ENCODE measurements around the gene NR5A1. TPM values are rescaled to one million over a fixed set of nuclear protein-coding genes. Genes with fewer than 3 reads are reported as not detected.

The NR5A1 gene
- total and polyA plus RNA-seq, 10 of the 15 experiments (the other 5 are each of a cell fraction or from before 2014, with no cell fraction given): 0.06 to 0.24 (median 0.08) TPM; not detected in 5

DNA sequence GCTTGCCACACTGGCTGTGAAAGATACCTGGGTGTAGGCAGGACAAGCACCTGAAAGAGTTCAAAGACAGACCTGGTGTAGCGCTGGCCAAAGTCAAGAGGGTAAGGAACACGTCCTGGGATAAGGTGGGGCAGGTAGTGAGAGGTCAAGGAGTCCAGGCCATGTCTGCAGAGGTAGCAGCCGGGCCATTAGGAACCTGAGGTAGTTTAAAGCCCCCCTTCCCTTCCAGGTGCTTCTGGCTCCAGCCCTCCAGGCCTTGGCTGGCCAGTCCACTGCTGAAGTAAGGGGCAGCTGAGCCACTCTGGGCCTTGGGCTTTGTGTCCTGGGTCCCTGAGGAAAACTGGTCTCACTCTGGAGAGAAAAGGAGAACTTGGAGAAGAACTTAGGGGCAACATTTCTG lies 13.9 kb upstream of the NR5A1 start (continued):
- TF ChIP-seq RUNX3 (IDR thresholded peaks at IDR 0.05; ENCODE audit: low read length) (no peak), KLF5 (IDR thresholded peaks at IDR 0.05; ENCODE audit: partially characterized antibody) (no peak), POU2F2 (IDR thresholded peaks at IDR 0.05; ENCODE audit: borderline replicate concordance, low read depth, low read length) (no peak), RCOR1 (conservative IDR thresholded peaks at IDR 0.05; ENCODE audit: low read depth, low read length) (no peak)
- TF ChIP-seq, protein P1, sequence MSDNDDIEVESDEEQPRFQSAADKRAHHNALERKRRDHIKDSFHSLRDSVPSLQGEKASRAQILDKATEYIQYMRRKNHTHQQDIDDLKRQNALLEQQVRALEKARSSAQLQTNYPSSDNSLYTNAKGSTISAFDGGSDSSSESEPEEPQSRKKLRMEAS (IDR thresholded peaks at IDR 0.05; ENCODE audit: low read depth, low read length): no peak

DNA sequence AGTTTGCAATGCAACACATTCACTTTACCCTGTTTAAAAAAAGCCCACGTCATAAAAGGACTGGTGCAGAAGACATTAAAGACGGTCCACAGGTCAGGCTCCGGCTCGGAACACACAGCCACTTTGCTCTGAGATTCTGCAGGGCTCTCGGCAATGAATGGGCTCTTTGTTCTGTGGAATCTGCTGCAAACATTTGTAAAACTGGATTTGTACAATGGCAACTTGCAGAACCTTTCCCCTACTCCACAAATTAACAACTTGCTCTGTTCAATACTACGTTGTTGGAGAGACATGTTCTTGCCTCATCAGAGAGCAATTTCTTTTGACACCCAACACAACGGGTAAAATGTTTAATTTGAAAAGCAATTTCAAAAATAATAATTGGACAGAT lies 13.0 kb upstream of the NR5A1 start:
- RAD21 ChIA-PET (ENCODE audit: unreplicated experiment): no interaction called here
- BruUV-seq (replicated peaks): no TSS peak
- POLR2A ChIA-PET: no interaction called here
- peaks cover 0 to 2% of the 10 kb centered on the region in 2 experiments; a peak in 2 of 4 replicates for H3K36me3 ChIP-seq (ENCODE audit: control insufficient read depth in 2 of 2, insufficient read depth in 2 of 2, low read length in 1 of 2)
- H2AFZ ChIP-seq (ENCODE audit: control insufficient read depth, low read depth, low read length): no peak overlapping the region
- FAIRE-seq (no peak), DNase-seq (ENCODE audit: low read depth, low spot score) (no peak), ATAC-seq (no peak)
- SMC1A ChIA-PET (ENCODE audit: uncharacterized antibody, unreplicated experiment): no interaction called here
- no peak overlapping the region for H3K9ac ChIP-seq (ENCODE audit: control insufficient read depth, insufficient read depth, low read length)
- H3K79me2 ChIP-seq (ENCODE audit: control insufficient read depth, insufficient read depth, low read length): no peaks in the 10 kb centered on the region
- TF ChIP-seq NFXL1 (IDR thresholded peaks at IDR 0.05; ENCODE audit: borderline replicate concordance): no peak
- TF ChIP-seq USF1 (IDR thresholded peaks at IDR 0.05; ENCODE audit: borderline replicate concordance, extremely low read length, insufficient read depth, low read depth, low read length): no peak
- no peak for TF ChIP-seq KDM1A (IDR thresholded peaks at IDR 0.05; ENCODE audit: borderline replicate concordance)
- TF ChIP-seq ZSCAN29 (IDR thresholded peaks at IDR 0.05): no peak
- TF ChIP-seq, protein P1 (IDR thresholded peaks at IDR 0.05; ENCODE audit: low read depth, low read length): no peak
- TF ChIP-seq NRF1 (conservative IDR thresholded peaks at IDR 0.05; ENCODE audit: low read depth, low read length): no peak
- TF ChIP-seq ZNF384 (IDR thresholded peaks at IDR 0.05; ENCODE audit: borderline replicate concordance, low read depth, low read length): no peak
- no peak for TF ChIP-seq IKZF2 (IDR thresholded peaks at IDR 0.05)
- TF ChIP-seq NR2C1 (IDR thresholded peaks at IDR 0.05): no peak
- TF ChIP-seq NFYB (IDR thresholded peaks at IDR 0.05; ENCODE audit: insufficient read depth, low read depth, low read length): no peak
- H3K4me3 ChIP-seq: no peak overlapping the region
- no peaks in the 10 kb centered on the region for H4K20me1 ChIP-seq (ENCODE audit: control insufficient read depth, insufficient read depth)
- no peak overlapping the region for H3K27ac ChIP-seq (ENCODE audit: control insufficient read depth, insufficient read depth)
- intact Hi-C loops (cut with micrococcal nuclease; ENCODE audit: unreplicated experiment): no loop called here
- in situ Hi-C loops (cut with MboI): no loop called here
- H3K27me3 ChIP-seq (replicated peaks in 1 of 2; ENCODE audit: control insufficient read depth in 2 of 2, insufficient read depth in 2 of 2, low read length in 1 of 2): no peaks in the 10 kb centered on the region
- H3K9me3 ChIP-seq (replicated peaks; ENCODE audit: control insufficient read depth, insufficient read depth, low read length): no peaks in the 10 kb centered on the region
- CTCF ChIA-PET: interaction anchor here (1.4 kb wide), 1 partner anchor 17 kb away, joined by 4 read pairs; no protein-coding TSS in a partner anchor
- 99% methylated on average over 7 of the region's 7 CpGs for WGBS (ENCODE audit: insufficient coverage, insufficient replicate concordance, low lambda C conversion rate, missing lambda C conversion rate)
- H3K4me2 ChIP-seq (ENCODE audit: control insufficient read depth, insufficient read depth): no peak overlapping the region
- H3K4me1 ChIP-seq (ENCODE audit: control insufficient read depth, insufficient read depth, low read length): no peaks in the 10 kb centered on the region
